ENCODE results near the gene PXDN.
A peak's percentile ranks its signal among the peaks of the same experiment; 100 is the strongest.
"Not testable (repeated sequence)": the region's sequence is repeated elsewhere in the genome, so short reads cannot be mapped to it uniquely, and the experiment has no call there.

Gene PXDN, protein sequence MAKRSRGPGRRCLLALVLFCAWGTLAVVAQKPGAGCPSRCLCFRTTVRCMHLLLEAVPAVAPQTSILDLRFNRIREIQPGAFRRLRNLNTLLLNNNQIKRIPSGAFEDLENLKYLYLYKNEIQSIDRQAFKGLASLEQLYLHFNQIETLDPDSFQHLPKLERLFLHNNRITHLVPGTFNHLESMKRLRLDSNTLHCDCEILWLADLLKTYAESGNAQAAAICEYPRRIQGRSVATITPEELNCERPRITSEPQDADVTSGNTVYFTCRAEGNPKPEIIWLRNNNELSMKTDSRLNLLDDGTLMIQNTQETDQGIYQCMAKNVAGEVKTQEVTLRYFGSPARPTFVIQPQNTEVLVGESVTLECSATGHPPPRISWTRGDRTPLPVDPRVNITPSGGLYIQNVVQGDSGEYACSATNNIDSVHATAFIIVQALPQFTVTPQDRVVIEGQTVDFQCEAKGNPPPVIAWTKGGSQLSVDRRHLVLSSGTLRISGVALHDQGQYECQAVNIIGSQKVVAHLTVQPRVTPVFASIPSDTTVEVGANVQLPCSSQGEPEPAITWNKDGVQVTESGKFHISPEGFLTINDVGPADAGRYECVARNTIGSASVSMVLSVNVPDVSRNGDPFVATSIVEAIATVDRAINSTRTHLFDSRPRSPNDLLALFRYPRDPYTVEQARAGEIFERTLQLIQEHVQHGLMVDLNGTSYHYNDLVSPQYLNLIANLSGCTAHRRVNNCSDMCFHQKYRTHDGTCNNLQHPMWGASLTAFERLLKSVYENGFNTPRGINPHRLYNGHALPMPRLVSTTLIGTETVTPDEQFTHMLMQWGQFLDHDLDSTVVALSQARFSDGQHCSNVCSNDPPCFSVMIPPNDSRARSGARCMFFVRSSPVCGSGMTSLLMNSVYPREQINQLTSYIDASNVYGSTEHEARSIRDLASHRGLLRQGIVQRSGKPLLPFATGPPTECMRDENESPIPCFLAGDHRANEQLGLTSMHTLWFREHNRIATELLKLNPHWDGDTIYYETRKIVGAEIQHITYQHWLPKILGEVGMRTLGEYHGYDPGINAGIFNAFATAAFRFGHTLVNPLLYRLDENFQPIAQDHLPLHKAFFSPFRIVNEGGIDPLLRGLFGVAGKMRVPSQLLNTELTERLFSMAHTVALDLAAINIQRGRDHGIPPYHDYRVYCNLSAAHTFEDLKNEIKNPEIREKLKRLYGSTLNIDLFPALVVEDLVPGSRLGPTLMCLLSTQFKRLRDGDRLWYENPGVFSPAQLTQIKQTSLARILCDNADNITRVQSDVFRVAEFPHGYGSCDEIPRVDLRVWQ (N-terminal part only)

DNA sequence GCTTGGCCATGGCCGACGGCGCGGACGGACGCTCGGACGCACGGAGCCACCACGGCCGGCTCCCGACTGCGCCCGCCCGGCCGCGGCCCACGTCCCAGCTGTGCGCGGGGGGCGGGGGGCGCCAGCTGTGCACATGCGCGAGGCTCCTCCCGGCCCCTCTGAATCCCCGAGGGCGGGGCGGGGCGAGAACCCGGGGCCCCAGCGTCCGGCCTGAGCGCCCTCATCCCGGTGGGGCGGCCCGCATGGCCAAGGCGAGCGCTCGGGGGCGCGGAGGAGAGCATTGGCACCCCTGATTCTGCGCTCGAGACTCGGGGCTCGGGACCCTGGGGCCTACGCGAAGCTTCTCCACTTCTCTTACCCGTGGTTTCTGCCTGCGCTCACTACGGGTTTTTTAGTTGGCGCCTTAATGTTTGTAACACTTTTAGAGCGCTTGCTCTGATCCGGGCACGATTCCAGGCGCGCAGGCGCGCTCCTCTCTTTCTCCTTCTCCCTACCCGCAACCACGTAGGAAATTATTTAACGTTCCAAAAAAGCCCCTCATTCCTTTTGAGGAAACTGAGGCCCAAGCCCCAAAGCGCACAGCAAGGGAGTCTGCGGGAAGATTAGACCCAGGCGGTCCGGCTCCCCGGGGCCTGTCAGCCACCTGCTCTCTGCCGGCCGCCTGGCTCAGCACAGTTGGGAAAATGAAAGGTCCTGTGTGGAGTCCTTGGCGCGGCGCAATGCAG lies at the start of gene PXDN:
PXDN (minus strand) TSS at position 70 of the 725 bp plus-strand sequence; CDS start at position 10, 60 bp downstream.
- DNase-seq = peak; percentile 45

DNA sequence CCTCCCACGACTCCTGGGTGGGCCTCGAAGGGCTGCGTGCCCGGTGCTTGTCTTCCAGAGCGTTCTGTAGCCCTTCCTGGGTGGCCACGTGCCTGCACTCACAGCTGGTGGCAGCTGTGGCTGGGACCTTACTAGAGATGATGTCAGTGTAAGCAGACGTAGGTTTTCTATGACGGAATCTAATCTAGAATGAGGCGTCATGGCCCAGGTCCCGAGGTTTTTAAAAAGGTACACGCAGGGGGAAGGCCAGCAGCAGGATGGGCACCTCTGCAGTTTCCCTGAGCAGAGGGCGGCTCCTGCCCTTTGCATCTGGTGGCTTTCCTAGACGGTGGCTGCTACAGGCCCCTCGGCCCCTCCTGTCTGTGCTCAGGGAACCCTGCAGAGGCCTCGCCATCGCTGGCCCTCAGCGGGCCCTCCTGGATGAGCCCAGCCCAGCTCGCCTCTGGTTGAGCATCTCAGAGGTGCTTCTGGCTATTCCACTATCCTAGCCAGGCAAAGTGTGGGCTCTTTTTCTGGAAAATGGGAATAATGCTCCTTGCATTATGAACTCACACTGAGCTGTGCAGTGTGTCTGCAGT lies 49.6 kb upstream of the PXDN start:
- DNase-seq = no peak

DNA sequence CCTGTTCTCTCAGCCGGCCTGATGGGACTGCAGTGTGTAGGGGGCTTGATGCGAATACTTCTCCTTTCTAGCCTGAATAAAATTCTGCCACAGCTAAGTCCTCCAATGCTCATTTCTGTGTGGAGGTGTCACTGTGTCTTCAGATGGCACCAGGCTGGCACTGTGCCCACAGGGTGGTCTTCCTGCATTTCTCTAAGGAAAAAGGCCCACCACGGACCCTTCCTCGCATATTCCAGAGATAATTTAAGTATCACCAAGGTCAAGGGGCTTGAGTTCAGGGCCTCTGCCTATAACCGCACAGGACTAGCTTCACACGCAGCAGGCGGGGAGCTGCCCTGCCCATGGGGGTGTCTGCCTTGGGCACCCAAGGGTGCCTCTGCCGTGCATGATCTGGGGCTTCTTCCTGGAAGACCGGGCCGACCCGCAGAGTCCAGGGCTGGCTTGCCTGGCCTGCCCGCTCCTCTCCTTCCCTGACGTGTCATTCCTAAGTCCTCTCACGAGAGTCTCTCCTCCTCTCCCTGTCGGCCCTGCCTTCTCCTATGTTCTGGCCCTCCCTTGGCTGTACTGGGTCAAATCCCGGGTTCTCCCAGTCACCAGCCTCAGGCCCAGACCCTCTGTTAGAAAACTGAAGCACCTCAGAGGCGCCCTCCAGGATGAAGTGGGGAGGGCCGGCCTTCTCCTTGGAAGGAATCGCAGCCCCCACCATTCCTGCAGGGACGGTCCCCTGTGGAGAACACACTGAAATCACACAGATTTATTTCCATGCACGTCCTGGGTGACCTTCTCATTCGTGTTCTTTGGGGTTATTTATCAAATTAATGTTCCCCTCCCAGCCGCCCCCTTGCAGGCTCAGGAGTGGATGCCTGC lies 48.9 kb upstream of the PXDN start:
- no peak for DNase-seq

DNA sequence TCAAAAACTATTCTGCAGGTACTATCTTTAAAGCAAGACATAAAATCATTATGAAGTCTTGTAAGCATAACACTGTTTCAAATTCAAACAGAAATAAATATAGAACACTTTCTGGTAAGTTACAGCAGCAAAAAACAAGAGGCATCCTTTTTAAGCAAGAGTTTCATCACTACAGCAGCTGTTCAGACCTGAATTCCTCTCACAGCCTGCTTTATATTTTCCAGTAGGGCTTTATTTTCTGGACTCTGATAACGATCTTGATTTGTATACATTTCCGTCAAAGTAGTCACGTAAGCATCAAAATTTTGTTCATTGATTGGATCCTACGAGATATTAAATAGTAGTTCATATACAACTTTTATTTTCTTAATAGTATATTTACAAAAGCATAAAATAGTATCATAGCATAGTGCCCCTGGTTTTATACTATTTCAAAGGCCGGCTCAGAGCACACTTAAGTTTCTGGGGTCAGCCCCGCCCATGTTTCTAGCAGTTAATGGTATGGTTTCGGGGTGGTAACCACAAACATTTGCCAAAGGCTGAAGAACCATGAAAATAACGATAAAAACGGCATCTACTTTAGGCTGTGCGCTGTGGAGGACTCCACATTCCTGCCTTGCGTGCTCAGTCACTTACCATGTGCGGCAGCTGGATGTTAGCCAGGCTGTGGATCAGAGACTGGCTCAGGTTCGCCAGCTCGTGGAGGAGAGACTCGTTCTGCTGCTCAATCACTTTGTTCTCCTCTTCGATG lies 47.5 kb upstream of the PXDN start:
- DNase-seq = no peak

DNA sequence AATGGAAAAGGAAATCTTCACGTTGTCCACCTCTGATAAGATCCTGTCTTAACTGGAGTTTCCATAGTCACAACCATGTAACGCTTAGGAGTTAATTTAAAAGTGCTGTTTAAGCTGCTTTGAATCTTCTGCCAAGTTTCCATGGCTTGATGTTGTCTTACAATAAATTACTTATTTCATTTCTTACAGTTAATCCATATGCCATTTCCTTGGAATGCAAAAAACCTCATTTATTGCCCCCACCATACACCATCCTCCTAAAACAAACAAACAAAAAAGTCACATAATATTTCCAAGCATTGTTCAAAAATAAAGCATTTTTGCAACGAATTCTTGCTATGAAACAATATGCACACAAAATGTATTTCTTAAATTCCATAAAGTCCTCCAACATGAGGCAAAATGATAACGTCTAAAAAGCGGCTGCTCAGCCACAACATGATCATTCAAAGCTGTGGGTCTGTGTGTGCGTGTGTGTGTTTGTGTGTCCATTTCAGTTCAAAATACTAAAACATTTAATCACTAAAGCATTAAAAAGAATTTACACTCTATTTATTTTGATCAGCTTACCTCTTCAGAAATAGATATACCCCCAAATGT lies 46.8 kb upstream of the PXDN start:
- DNase-seq = no peak

DNA sequence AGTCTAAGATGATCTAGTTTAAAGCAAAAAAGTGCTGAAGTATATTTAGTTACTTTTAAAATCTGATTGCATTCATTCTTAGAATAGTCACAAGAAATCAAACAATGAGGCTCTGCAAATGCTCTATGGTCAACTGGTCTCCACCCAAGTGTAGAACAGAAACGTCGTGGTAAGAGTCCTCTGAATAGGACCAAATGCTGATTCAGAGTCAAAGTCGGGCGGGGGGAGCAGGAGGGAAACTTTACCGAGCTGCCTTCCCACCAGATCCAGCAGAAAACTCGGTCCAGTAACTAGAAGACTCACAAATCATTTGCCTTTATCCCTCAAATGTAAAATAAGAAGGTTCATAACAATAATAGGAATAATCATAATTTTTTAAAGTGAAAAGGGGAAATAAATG lies 46.2 kb upstream of the PXDN start:
- no peak for DNase-seq

DNA sequence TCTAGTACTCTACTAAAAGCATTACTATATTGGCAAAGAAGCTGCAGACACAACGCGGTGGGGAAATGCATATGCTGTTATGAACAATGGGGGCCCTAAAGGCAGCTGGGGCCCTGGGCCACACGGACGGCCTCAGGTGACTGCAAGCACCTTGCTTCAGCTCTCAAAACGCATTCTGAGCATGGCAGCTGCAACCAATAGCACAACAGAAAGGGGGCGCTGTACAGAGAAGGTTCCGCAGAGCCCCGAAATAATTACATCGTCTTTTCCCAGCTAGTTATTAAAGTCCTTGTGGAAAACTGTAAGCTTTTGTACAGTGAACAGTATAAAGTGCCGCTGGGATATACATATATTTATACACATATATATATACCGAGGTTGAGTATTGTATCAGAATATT lies 45.3 kb upstream of the PXDN start:
- DNase-seq = no peak

DNA sequence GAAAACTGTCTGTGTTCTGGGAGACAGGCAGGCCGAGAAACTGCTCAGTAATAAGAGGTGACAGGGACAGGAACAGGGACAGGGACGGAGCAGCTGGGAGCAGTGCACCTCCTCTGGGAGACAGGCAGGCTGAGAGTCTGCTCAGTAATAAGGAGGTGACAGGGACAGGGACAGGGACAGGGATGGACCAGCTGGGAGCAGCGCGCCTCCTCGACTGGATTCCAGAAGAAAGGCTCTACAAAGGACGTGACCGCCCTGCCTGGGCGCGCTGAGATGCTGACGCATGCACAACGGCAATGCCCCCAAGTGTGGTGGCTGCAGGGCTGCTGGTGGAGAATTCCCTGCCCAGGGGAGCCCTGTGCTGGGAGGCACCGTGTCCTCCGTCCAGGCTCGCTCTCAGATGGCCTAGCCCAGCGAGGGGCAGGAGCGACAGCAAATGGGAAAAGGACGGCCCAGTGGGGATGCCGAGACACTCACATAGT lies 44.2 kb upstream of the PXDN start:
- no peak for DNase-seq

DNA sequence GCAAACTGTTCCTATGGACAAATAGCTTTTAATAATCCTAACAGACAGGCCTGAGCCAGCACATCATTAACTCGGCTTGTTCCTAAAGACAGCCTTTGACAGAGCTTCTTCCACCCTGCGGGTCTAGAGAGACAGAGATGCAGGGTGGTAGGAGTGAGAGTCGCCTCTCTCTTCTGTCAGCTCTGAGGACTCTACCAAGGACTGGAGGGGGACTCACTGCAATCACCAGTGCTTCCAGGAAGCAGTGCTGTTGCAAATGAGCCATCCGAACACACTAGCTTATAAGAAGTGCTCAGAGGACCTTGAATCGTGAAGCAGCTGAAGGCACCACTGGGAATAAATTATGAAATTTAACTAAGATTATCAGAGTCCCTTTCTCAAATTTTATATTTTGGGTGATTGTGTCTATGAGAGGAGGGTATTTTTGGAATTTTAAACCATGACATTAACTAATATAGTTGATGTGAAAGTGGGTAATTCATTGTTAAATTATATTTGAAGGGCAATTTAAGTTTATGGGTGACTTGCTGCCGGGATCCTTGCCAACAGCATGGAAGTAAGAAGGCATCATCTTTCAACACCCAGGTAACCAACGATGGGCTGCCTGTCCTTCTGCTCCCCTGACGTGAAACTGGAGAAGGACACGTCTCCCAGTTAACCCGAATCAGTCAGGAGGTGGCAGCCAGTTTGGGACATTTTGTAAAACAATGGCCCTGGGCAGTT lies 43.6 kb upstream of the PXDN start:
- DNase-seq = no peak

DNA sequence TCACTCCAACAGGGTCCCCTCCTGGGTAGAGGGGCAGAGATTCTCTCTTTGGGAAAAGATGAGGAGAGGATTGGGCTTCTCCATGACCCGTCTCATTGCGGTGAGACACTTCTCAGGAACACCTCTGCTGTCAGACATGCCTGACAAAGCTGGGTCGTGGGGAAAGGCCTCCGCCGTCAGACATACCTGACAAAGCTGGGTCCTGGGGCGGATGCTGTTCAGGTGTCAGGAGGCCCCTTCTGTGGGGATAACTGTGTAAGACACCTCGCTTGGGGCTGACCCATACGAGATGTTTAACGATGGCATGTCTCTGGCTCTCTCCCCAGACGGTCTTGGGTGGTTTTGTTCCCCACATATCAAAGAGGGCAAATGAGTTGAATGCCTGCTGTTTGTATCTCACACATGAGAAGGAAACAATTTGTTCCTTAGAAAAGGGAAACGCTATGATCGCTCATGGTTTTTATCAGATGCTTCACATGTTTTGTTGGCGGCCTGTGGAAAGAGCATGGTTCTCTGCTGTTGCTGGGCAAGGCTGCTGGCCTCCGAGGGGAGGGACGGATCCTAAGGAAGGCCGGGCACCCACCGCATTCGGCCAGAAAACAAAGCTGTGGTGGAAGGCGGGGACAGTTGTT lies 40.8 kb upstream of the PXDN start:
- no peak for DNase-seq

DNA sequence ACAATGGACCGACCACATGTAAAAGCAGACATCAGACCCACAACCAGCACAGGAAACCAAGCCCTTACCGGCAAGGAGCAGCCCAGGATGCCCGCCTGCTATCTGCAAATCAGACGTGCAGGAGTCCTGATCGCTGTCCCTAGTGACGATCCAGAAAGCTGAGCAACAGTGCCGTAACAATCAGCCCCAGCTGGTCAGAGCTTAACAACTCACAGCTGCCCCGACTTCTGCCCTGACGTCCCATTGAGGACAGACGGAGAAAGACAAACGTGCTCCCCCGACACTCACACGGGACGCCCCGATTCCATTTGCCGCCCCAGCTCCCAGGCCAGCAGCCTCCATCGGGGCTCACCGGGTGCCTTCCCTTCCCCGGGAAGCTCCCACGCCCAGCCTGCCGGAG lies 39.8 kb upstream of the PXDN start:
- no peak for DNase-seq

DNA sequence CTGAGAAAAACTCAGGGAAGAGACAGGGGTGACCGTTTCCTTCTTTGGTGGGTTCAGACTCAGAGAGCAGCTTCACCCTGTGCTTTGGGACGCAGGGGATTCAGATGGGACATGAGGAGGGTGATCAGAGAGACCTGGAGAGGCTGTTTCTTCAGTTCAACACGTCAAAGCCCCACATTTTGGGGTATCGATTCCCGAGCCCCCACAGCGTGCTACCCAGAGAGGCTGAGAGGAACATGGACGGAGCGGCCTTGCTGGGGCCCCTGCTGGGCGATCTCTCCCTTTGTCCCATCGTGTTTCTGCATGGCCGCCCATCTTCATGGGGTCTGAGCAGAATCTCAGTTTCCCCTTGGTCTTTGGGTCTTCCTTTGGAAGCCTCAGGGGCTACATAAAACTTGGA lies 38.2 kb upstream of the PXDN start:
- DNase-seq = no peak

DNA sequence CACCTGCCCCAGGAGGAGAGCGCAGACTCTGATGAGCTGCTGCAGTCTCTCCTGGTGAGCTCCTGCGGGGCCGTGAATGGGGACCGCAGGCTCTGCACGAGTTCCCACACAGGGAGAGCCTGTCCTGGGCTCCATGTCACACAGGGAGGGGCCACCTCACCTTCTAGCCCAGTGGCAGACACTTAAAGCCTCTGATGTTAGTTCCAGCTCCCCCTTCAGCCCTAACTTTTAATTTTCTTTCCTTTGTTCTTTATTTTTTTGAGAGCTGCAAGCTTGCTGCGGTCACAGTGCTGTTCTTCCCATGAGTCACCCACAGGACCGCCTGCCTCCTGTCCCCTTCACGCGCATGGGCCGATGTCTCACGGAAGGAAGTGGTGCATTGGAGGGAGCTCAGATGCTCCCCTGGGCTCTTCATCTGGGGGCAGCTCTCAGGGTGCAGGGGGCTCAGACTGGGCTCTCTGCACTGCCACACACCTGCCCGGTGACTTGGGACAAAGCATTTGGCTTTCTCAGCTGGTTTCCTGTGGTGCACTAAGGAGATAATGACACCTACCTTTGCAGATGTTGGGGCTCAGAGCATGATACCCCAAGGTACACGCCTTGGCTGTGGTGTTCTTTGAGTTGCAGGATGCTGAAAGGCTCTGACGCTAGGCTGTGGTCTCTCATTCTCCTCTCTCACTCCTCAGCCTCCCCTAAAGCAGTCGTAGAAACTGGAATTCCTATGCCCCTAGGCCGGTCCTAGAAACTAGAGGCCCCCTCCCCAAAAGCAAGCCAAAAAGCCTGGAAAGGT lies 37.2 kb upstream of the PXDN start:
- no peak for DNase-seq

DNA sequence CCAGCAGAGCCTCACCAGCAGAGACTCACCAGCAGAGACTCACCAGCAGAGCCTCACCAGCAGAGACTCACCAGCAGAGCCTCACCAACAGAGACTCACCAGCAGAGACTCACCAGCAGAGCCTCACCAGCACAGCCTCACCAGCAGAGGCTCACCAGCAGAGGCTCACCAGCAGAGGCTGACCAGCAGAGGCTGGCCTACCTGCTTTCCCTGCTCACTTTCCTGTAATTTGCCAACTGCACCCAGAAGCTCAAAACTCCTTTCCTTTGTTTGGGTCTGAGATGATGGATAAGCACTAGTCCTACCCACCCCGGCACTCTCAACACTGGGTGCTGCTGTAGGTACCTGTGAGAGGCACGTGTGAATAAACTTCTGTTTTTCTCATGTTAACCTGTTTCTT lies 36.4 kb upstream of the PXDN start:
- DNase-seq = no peak

DNA sequence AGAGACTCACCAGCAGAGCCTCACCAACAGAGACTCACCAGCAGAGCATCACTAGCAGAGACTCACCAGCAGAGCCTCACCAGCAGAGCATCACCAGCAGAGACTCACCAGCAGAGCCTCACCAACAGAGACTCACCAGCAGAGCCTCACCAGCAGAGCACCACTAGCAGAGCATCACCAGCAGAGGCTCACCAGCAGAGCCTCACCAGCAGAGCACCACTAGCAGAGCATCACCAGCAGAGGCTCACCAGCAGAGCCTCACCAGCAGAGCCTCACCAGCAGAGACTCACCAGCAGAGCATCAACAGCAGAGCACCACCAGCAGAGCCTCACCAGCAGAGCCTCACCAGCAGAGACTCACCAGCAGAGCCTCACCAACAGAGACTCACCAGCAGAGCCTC lies 35.7 kb upstream of the PXDN start:
- not testable (repeated sequence) for DNase-seq

DNA sequence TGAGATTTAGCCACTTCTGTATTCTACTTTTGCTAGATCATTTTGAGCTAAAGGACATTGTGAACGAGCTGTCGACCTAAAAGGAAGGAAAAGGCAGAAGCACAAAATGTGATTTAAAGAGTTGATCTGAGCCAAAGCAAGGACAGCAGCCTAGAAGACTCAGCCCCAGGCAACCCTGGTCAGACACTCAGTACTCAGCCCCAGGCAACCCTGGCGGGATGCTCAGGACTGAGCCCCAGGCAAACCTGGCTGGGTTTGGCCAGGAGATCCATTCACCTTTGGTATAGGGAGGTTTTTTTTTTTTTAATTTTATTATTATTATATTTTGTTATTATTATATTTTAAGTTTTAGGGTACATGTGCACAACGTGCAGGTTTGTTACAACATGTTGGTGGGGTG lies 34.3 kb upstream of the PXDN start:
- no peak for DNase-seq

DNA sequence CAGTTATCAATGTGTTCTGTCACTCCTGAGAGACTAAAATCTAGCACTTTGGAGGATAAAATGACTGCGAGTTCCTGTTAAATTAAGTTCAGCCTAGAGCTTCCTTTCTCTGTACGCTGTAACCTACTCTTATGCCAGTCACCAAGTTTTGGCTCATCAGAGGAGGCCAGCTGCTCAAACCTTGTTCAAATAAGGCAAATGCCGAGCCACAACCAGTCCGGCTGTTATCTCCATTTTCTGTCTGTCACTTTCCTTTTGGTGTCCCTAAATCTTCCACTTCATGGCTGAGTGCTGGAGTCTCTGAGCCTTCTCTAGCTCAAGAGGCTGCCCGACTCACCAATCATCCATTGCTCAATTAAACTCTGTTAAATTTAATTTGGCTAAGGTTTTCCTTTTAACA lies 33.5 kb upstream of the PXDN start:
- DNase-seq = no peak

DNA sequence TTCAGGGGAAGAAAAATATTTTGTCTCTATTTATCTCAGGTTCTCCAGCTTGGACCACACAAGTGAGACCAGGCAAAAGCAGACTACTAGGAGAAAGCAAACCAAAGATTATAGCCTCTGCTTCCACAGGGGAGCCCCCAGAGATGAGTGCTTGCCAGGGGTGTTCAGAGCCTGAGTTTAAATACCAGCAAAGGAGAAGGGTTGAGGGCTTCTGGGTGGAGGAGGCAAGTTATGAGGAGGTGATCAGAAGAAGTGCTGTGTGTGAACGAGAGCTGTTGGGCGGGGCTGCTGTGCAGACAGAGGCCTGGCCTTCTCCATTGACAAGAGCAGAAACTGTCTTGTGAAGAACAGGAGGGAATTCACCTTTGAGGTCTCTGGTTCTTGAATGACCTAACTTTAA lies 32.8 kb upstream of the PXDN start:
- no peak for DNase-seq

Data from kidney glomerular epithelial cell (primary cell).